ENCODE measurements around the gene MRPL54. TPM values are rescaled to one million over a fixed set of nuclear protein-coding genes. Genes with fewer than 3 reads are reported as not detected.
"Not testable (repeated sequence)": the region's sequence is repeated elsewhere in the genome, so short reads cannot be mapped to it uniquely, and the experiment has no call there.

The MRPL54 gene
- total RNA-seq, 1 donor from 2014 or later = 57.5 TPM

- no peak for DNase-seq (ENCODE audit: low spot score)
Measured at GRCh38 chr19:3809881-3810707, 47.6 kb downstream of the MRPL54 start.

GRCh38 chr19:3810708-3811355 is 48.4 kb downstream of the MRPL54 start:
- no peak for DNase-seq (ENCODE audit: low spot score)

- DNase-seq (ENCODE audit: low spot score) = no peak
Measured at GRCh38 chr19:3813473-3814392, 51.3 kb downstream of the MRPL54 start.

- no peak for DNase-seq (ENCODE audit: low spot score)
Measured at GRCh38 chr19:3814648-3815047, 52.2 kb downstream of the MRPL54 start.

GRCh38 chr19:3816148-3816547 is 53.7 kb downstream of the MRPL54 start:
- DNase-seq (ENCODE audit: low spot score) = not testable (repeated sequence)

GRCh38 chr19:3816566-3817218 is 54.2 kb downstream of the MRPL54 start:
- no peak for DNase-seq (ENCODE audit: low spot score)

Other genes starting within 250 kb of the MRPL54 start
- 10.3 TPM for gene TEKTIP1, start 223.5 kb upstream of the MRPL54 start, total RNA-seq
- gene MFSD12, start 205.1 kb upstream of the MRPL54 start, total RNA-seq = 64.1 TPM
- 100 TPM for gene HMG20B, start 189.7 kb upstream of the MRPL54 start, total RNA-seq
- 1.3 TPM for gene GIPC3, start 177.2 kb upstream of the MRPL54 start, total RNA-seq
- gene TBXA2R, start 155.8 kb upstream of the MRPL54 start, total RNA-seq = 4.9 TPM
- gene CACTIN, start 135.9 kb upstream of the MRPL54 start, total RNA-seq = 25.8 TPM
- 72.9 TPM for gene PIP5K1C, start 62.2 kb upstream of the MRPL54 start, total RNA-seq
- gene TJP3, start 54.3 kb upstream of the MRPL54 start, total RNA-seq = 141 TPM
- 32.8 TPM for gene APBA3, start 990 bp upstream of the MRPL54 start, total RNA-seq
- not detected for gene RAX2, start 9.5 kb downstream of the MRPL54 start, total RNA-seq
- gene MATK, start 23.7 kb downstream of the MRPL54 start, total RNA-seq = 4.7 TPM
- gene ZFR2, start 106.4 kb downstream of the MRPL54 start, total RNA-seq = 0.55 TPM
- 0.63 TPM for gene ATCAY, start 118.0 kb downstream of the MRPL54 start, total RNA-seq
- not detected for gene NMRK2, start 170.4 kb downstream of the MRPL54 start, total RNA-seq
- 113 TPM for gene DAPK3, start 208.4 kb downstream of the MRPL54 start, total RNA-seq
- gene EEF2, start 222.8 kb downstream of the MRPL54 start, total RNA-seq = 2,245 TPM
- 31.9 TPM for gene PIAS4, start 245.1 kb downstream of the MRPL54 start, total RNA-seq